ENCODE results near the gene UGT2B7. TPM values are rescaled to one million over a fixed set of nuclear protein-coding genes. Genes with fewer than 3 reads are reported as not detected.

The UGT2B7 gene
- total RNA-seq, 6 experiments from 2014 or later: 88.5 to 377 (median 241) TPM

DNA sequence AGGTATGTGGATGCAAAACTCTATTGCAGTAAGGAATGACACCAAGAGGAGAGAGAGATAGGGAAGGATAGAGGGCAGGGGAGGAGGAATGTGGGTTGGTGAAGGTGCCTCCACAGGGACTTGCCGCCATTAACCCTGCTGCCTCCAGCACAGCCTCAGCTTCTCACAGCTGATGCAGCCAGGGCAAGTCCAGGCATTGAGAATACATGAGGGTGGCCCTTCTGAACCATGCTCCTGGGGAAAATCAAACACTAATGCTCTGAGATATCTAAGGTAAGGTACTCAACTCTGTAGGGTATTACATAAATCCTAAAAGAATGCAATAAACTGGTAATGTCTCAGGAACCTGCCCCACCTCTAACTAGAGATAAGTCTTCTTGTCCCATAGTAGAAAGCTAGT, 28.7 kb downstream of the UGT2B7 start:
- Histone ChIP-seq H3K9me3 (no peaks in the 10 kb centered on the region), H3K27ac (no peak overlapping the region), H3K4me3 (no peak overlapping the region), H3K36me3 (no peaks in the 10 kb centered on the region), H3K27me3 (no peaks in the 10 kb centered on the region), H3K4me1 (no peaks in the 10 kb centered on the region)
- no peak for DNase-seq
- no peak for ATAC-seq
- WGBS (ENCODE audit: insufficient coverage, low coverage, low lambda C conversion rate, missing lambda C conversion rate): no CpG with 5 or more reads among the region's 1 CpG
- intact Hi-C loops (cut with DNase I): no loop called here
- TF ChIP-seq POLR2A (IDR thresholded peaks at IDR 0.05) (no peak), CTCF (IDR thresholded peaks at IDR 0.05) (no peak)

GRCh38 chr4:69126024-69126423, 29.8 kb downstream of the UGT2B7 start:
- no peak for TF ChIP-seq CTCF (IDR thresholded peaks at IDR 0.05)
- no peak for TF ChIP-seq POLR2A (IDR thresholded peaks at IDR 0.05)
- Histone ChIP-seq H3K27ac (no peak overlapping the region), H3K9me3 (no peaks in the 10 kb centered on the region), H3K4me3 (no peak overlapping the region), H3K27me3 (no peaks in the 10 kb centered on the region), H3K4me1 (no peaks in the 10 kb centered on the region), H3K36me3 (no peaks in the 10 kb centered on the region)
- ATAC-seq (no peak), DNase-seq (no peak)
- intact Hi-C loops (cut with DNase I): no loop called here

GRCh38 chr4:69133993-69134392, 37.7 kb downstream of the UGT2B7 start:
- no peak overlapping the region for H3K4me3 ChIP-seq
- ATAC-seq (peak; percentile 48 to 81 (median 59)), DNase-seq (no peak)
- no peak for TF ChIP-seq POLR2A (IDR thresholded peaks at IDR 0.05)
- TF ChIP-seq CTCF (IDR thresholded peaks at IDR 0.05): no peak
- no peaks in the 10 kb centered on the region for H3K9me3 ChIP-seq
- H3K36me3 ChIP-seq: no peaks in the 10 kb centered on the region
- no peaks in the 10 kb centered on the region for H3K27me3 ChIP-seq
- peaks cover 0 to 15% (median 0%) of the 10 kb centered on the region in 4 donors for H3K4me1 ChIP-seq
- H3K27ac ChIP-seq: no peak overlapping the region
- intact Hi-C loops (cut with DNase I): no loop called here

GRCh38 chr4:69134471-69134870, 38.2 kb downstream of the UGT2B7 start:
- Histone ChIP-seq H3K4me1 (peaks cover 0 to 15% (median 0%) of the 10 kb centered on the region in 4 donors), H3K27ac (no peak overlapping the region), H3K9me3 (no peaks in the 10 kb centered on the region), H3K27me3 (no peaks in the 10 kb centered on the region), H3K36me3 (no peaks in the 10 kb centered on the region), H3K4me3 (no peak overlapping the region)
- WGBS (ENCODE audit: insufficient coverage, low coverage, low lambda C conversion rate, missing lambda C conversion rate): 46% methylated on average over 4 of the region's 4 CpGs
- DNase-seq (peak in 1 of 3 donors; percentile 30), ATAC-seq (peak; percentile 28 to 78 (median 48))
- intact Hi-C loops (cut with DNase I): no loop called here
- TF ChIP-seq POLR2A (IDR thresholded peaks at IDR 0.05) (no peak), CTCF (IDR thresholded peaks at IDR 0.05) (no peak)

DNA sequence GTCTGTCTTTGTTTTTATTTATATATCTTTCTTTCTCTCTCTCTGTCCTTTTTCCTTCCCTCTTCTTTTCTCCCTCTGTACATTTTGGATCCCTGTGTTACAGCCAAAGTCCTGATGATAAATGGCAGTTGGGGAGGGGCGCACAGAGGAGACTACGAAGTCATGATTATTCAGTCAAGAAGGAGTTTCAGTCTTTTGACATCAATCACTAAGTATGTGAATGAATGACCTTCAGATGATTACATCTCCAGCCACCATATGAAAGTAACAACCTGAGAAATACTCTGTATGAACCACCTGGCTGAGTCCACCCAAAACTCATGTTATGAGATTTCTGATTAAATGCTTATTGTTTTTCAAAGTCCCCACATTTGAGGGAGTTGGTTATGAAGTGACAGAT, 45.0 kb downstream of the UGT2B7 start:
- WGBS (ENCODE audit: insufficient coverage, low coverage, low lambda C conversion rate, missing lambda C conversion rate): 66% methylated on average over 2 of the region's 2 CpGs
- peaks cover 0 to 6% (median 0%) of the 10 kb centered on the region in 4 donors for H3K4me1 ChIP-seq
- no peak overlapping the region for H3K4me3 ChIP-seq
- ATAC-seq: no peak
- intact Hi-C loops (cut with DNase I): no loop called here
- H3K36me3 ChIP-seq: no peaks in the 10 kb centered on the region
- H3K9me3 ChIP-seq: no peaks in the 10 kb centered on the region
- H3K27me3 ChIP-seq: no peaks in the 10 kb centered on the region
- DNase-seq: no peak
- TF ChIP-seq POLR2A (IDR thresholded peaks at IDR 0.05): no peak
- no peak for TF ChIP-seq CTCF (IDR thresholded peaks at IDR 0.05)
- no peak overlapping the region for H3K27ac ChIP-seq
